ENCODE results near the gene ACSL4. TPM values are rescaled to one million over a fixed set of nuclear protein-coding genes. Genes with fewer than 3 reads are reported as not detected.
A peak's percentile ranks its signal among the peaks of the same experiment; 100 is the strongest.
"Not testable (repeated sequence)": the region's sequence is repeated elsewhere in the genome, so short reads cannot be mapped to it uniquely, and the experiment has no call there.

ACSL4 gene
- total RNA-seq, 1 experiment from 2014 or later, result 72.4 TPM

DNA sequence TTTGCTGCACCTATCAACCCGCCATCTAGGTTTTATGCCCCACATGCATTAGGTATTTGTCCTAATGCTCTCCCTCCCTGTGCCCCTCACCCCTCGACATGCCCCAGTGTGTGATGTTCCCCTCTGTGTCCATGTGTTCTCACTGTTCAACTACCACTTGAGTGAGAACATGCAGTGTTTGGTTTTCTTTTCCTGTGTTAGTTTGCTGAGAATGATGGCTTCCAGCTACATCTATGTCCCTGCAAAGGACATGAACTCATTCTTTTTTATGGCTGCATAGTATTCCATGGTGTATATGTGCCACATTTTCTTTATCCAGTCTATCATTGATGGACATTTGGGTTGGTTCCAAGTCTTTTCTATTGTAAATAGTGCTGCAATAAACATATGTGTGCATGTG is 95.6 kb downstream of the ACSL4 start:
- H3K4me3 ChIP-seq; H3K9me3 ChIP-seq (replicated peaks); H3K27ac ChIP-seq; H3K4me1 ChIP-seq (replicated peaks); DNase-seq (ENCODE audit: low read depth in 1 of 2, low spot score in 2 of 2); H3K36me3 ChIP-seq; H3K27me3 ChIP-seq (replicated peaks): not testable (repeated sequence)

DNA sequence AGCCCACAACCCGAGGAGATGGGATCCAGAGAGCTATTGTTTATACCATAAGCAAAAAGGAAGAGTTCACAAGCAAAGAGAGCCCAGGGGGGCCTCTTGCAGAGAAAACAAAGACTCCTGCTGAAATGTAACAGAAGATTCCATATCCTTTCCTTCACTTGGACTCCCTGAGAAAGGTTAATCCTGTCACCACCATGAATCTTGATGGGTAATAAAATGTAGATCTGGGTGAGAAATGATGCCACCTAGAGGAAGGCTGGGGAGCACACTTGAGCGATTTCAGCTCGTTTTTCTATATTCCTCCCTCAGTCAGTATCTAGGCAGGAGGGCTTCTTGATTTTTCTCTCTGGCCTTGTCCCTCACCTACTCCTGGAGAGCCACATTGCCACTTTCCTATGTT is 97.9 kb downstream of the ACSL4 start:
- no peaks in the 10 kb centered on the region for H3K4me1 ChIP-seq (replicated peaks)
- H3K27me3 ChIP-seq (replicated peaks), result no peaks in the 10 kb centered on the region
- H3K27ac ChIP-seq, result no peak overlapping the region
- DNase-seq (ENCODE audit: low read depth in 1 of 2, low spot score in 2 of 2), result peak in 1 of 2 experiments; percentile 2
- no peaks in the 10 kb centered on the region for H3K36me3 ChIP-seq
- H3K9me3 ChIP-seq (replicated peaks), result no peaks in the 10 kb centered on the region
- no peak overlapping the region for H3K4me3 ChIP-seq

- H3K36me3 ChIP-seq, result no peaks in the 10 kb centered on the region
- no peaks in the 10 kb centered on the region for H3K27me3 ChIP-seq (replicated peaks)
- H3K27ac ChIP-seq, result no peak overlapping the region
- DNase-seq (ENCODE audit: low read depth in 1 of 2, low spot score in 2 of 2), result peak in 1 of 2 experiments; percentile 1
- H3K4me1 ChIP-seq (replicated peaks), result no peaks in the 10 kb centered on the region
- no peaks in the 10 kb centered on the region for H3K9me3 ChIP-seq (replicated peaks)
- H3K4me3 ChIP-seq, result no peak overlapping the region
These were observed 100.1 kb downstream of the ACSL4 start for GRCh38 chrX:109632906-109633504.

GRCh38 chrX:109629310-109629709 is 103.7 kb downstream of the ACSL4 start:
- no peaks in the 10 kb centered on the region for H3K9me3 ChIP-seq (replicated peaks)
- no peaks in the 10 kb centered on the region for H3K27me3 ChIP-seq (replicated peaks)
- H3K4me1 ChIP-seq (replicated peaks), result no peaks in the 10 kb centered on the region
- H3K27ac ChIP-seq, result no peak overlapping the region
- DNase-seq (ENCODE audit: low read depth in 1 of 2, low spot score in 2 of 2), result no peak
- H3K4me3 ChIP-seq, result no peak overlapping the region
- H3K36me3 ChIP-seq, result no peaks in the 10 kb centered on the region

GRCh38 chrX:109626637-109627036 is 106.4 kb downstream of the ACSL4 start:
- no peak for DNase-seq (ENCODE audit: low read depth in 1 of 2, low spot score in 2 of 2)
- H3K4me3 ChIP-seq, result no peak overlapping the region
- no peak overlapping the region for H3K27ac ChIP-seq
- no peaks in the 10 kb centered on the region for H3K4me1 ChIP-seq (replicated peaks)
- H3K36me3 ChIP-seq, result no peaks in the 10 kb centered on the region
- no peaks in the 10 kb centered on the region for H3K27me3 ChIP-seq (replicated peaks)
- H3K9me3 ChIP-seq (replicated peaks), result no peaks in the 10 kb centered on the region

DNA sequence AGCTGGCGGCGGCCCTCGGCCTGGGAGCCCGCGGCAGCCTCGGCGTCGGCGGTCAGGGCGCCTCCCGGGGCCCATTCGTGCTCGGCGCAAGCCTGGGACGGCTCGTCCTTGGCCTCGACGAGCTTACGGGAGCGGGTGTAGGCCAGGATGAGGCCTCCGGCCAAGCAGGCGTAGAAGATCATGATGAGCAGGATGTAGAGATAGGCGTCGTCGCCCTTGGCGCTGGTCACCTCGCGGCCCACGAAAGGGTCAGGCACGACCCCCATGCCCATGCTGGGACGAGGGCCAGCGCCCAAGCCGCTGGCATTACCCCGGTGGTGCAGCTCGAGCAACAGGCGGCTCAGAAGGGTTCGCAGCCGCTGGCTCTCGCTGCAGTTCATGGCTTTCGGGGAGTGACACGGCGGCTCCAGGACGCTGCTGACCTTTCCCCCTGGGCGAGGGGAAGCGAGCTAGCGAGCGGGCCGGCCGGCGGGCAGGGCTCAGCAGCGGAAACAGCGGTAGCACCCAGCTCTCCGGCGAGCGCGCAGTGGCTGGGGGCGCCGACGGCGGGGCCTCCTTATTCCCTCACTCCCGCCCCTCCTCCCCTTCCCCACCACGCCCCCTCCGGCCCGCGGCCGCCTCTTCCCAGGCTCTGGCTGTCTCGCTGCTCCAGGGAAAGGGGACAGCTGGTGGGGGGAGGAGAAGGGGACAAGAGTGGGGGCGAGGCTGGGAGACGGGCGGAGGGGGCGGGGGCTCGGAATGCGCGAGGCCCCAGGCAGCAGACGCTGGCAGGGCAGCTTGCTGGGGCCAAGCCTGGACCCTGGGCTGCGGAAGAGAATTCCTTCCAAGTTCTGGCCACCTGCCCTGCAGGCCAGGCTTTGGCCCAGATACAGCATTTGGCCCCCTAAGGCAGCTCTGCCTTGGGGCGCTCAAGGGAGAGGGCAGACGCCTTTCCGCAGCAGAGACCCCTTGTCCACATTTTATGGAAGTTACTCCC is 108.1 kb downstream of the ACSL4 start, which contains the start of gene KCNE5:
TSS of gene KCNE5 (minus strand) at position 532 of the 976 bp plus-strand sequence. CDS start at position 380, 152 bp downstream.
- H3K36me3 ChIP-seq, result no peaks in the 10 kb centered on the region
- H3K9me3 ChIP-seq (replicated peaks), result no peaks in the 10 kb centered on the region
- no peaks in the 10 kb centered on the region for H3K4me1 ChIP-seq (replicated peaks)
- no peak within 1 kb of the TSS for H3K27ac ChIP-seq
- H3K4me3 ChIP-seq, result no peak within 1 kb of the TSS
- DNase-seq (ENCODE audit: low read depth in 1 of 2, low spot score in 2 of 2), result no peak
- no peaks in the 10 kb centered on the region for H3K27me3 ChIP-seq (replicated peaks)

GRCh38 chrX:109623997-109624396 is 109.1 kb downstream of the ACSL4 start:
- Histone ChIP-seq H3K36me3 (no peaks in the 10 kb centered on the region), H3K27ac (no peak overlapping the region), H3K27me3 (replicated peaks) (no peaks in the 10 kb centered on the region), H3K4me3 (no peak overlapping the region), H3K9me3 (replicated peaks) (no peaks in the 10 kb centered on the region), H3K4me1 (replicated peaks) (no peaks in the 10 kb centered on the region)
- no peak for DNase-seq (ENCODE audit: low read depth in 1 of 2, low spot score in 2 of 2)

- Histone ChIP-seq H3K9me3 (replicated peaks) (no peaks in the 10 kb centered on the region), H3K4me1 (replicated peaks) (no peaks in the 10 kb centered on the region), H3K27me3 (replicated peaks) (no peaks in the 10 kb centered on the region), H3K27ac (no peak overlapping the region), H3K36me3 (no peaks in the 10 kb centered on the region), H3K4me3 (no peak overlapping the region)
- DNase-seq (ENCODE audit: low read depth in 1 of 2, low spot score in 2 of 2), result no peak
These were observed 110.8 kb downstream of the ACSL4 start for GRCh38 chrX:109622270-109622669.

- H3K9me3 ChIP-seq (replicated peaks), result no peaks in the 10 kb centered on the region
- no peaks in the 10 kb centered on the region for H3K36me3 ChIP-seq
- no peak overlapping the region for H3K4me3 ChIP-seq
- no peaks in the 10 kb centered on the region for H3K4me1 ChIP-seq (replicated peaks)
- no peak for DNase-seq (ENCODE audit: low read depth in 1 of 2, low spot score in 2 of 2)
- H3K27ac ChIP-seq, result no peak overlapping the region
- H3K27me3 ChIP-seq (replicated peaks), result no peaks in the 10 kb centered on the region
These were observed 113.3 kb downstream of the ACSL4 start for GRCh38 chrX:109619771-109620170.

- Histone ChIP-seq H3K9me3 (replicated peaks) (no peaks in the 10 kb centered on the region), H3K27ac (no peak overlapping the region), H3K36me3 (no peaks in the 10 kb centered on the region), H3K4me3 (no peak overlapping the region), H3K4me1 (replicated peaks) (no peaks in the 10 kb centered on the region), H3K27me3 (replicated peaks) (no peaks in the 10 kb centered on the region)
- DNase-seq (ENCODE audit: low read depth in 1 of 2, low spot score in 2 of 2), result no peak
These were observed 118.1 kb downstream of the ACSL4 start for GRCh38 chrX:109614951-109615350.

DNA sequence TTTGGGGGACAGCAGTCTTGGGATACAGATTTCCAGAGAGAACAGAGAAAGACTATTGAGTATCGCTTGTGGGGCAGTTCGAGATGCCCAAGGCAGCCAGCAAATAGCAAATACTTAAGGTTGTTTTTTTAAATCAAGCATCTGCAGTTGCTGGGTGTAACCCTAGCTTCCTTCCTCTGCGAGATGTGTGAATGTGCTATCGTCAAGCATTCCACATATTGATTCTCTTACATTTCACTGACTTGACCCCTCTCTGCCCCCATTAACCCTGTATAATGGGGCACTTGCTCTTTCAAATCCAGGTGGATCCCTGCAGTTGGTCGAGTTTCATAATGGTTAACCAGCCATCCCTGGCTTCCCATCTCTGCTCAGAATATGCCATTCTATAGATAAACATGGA is 131.6 kb downstream of the ACSL4 start:
- no peaks in the 10 kb centered on the region for H3K36me3 ChIP-seq
- H3K9me3 ChIP-seq (replicated peaks), result no peaks in the 10 kb centered on the region
- DNase-seq (ENCODE audit: low read depth in 1 of 2, low spot score in 2 of 2), result no peak
- H3K4me1 ChIP-seq (replicated peaks), result no peaks in the 10 kb centered on the region
- H3K27ac ChIP-seq, result no peak overlapping the region
- no peaks in the 10 kb centered on the region for H3K27me3 ChIP-seq (replicated peaks)
- H3K4me3 ChIP-seq, result no peak overlapping the region

DNA sequence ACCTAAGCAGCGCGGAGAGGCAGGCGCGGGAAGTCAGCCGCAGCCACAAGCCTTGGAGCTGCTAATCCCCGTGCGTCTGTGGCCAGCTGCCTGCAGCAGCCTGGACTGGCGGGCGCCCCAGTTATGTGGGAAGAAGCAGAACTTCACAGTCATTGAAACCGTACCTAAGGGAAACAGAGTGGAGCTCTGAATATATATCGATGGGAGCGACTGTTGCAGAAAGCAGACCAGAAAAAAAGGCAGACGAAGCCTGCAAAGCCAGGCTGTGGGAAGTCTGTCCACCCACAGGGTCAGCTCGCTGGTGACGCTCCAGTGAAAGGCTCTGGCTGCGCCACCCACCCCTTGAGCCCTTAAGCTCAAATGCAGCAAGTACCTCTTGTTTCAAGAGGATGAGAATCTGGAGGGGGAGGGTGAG is 132.8 kb downstream of the ACSL4 start:
- Histone ChIP-seq H3K27me3 (replicated peaks) (no peaks in the 10 kb centered on the region), H3K27ac (no peak overlapping the region), H3K4me1 (replicated peaks) (no peaks in the 10 kb centered on the region), H3K9me3 (replicated peaks) (no peaks in the 10 kb centered on the region), H3K4me3 (no peak overlapping the region), H3K36me3 (no peaks in the 10 kb centered on the region)
- DNase-seq (ENCODE audit: low read depth in 1 of 2, low spot score in 2 of 2), result no peak

GRCh38 chrX:109596015-109596414 is 137.0 kb downstream of the ACSL4 start:
- H3K9me3 ChIP-seq (replicated peaks), result no peaks in the 10 kb centered on the region

More at GRCh38 chrX:109596015-109596414, 137.0 kb downstream of the ACSL4 start:
- Histone ChIP-seq H3K36me3 (no peaks in the 10 kb centered on the region), H3K27me3 (replicated peaks) (no peaks in the 10 kb centered on the region), H3K4me1 (replicated peaks) (no peaks in the 10 kb centered on the region), H3K27ac (no peak overlapping the region), H3K4me3 (no peak overlapping the region)
- DNase-seq (ENCODE audit: low read depth in 1 of 2, low spot score in 2 of 2), result no peak
